Stimulated activated memory B cell treated with anti-CD40 and anti-IgM and Interleukin-4, amounts not matched to agents 10 μg/mL and 1 μg/mL and 100 μg/mL, for 72 hours (primary cell): ENCODE data around the gene MGLL.
A peak's percentile ranks its signal among the peaks of the same experiment; 100 is the strongest.

ENCODE experiments used
- ATAC-seq: fragments of 150-1000 bp; cut with Tn5 transposase; 2 replicates; pipeline ENCODE4 v1.10.0; 2021
- H3K27ac Mint-ChIP-seq: one replicate; pipeline ENCODE4 v1.8.0; 2022; ENCODE audit warnings: mild to moderate bottlenecking, mixed read lengths
- H3K27me3 Mint-ChIP-seq: one replicate; pipeline ENCODE4 v1.8.0; 2022; ENCODE audit warnings: mixed read lengths
- H3K36me3 Mint-ChIP-seq: one replicate; pipeline ENCODE4 v1.8.0; 2022; ENCODE audit warnings: mixed read lengths
- H3K4me1 Mint-ChIP-seq: one replicate; pipeline ENCODE4 v1.8.0; 2022; ENCODE audit warnings: mixed read lengths
- H3K4me3 Mint-ChIP-seq: one replicate; pipeline ENCODE4 v1.8.0; 2022; ENCODE audit warnings: mild to moderate bottlenecking, moderate library complexity, mixed read lengths
- H3K9me3 Mint-ChIP-seq: one replicate; pipeline ENCODE4 v1.8.0; 2022; ENCODE audit warnings: mixed read lengths

The MGLL gene

DNA sequence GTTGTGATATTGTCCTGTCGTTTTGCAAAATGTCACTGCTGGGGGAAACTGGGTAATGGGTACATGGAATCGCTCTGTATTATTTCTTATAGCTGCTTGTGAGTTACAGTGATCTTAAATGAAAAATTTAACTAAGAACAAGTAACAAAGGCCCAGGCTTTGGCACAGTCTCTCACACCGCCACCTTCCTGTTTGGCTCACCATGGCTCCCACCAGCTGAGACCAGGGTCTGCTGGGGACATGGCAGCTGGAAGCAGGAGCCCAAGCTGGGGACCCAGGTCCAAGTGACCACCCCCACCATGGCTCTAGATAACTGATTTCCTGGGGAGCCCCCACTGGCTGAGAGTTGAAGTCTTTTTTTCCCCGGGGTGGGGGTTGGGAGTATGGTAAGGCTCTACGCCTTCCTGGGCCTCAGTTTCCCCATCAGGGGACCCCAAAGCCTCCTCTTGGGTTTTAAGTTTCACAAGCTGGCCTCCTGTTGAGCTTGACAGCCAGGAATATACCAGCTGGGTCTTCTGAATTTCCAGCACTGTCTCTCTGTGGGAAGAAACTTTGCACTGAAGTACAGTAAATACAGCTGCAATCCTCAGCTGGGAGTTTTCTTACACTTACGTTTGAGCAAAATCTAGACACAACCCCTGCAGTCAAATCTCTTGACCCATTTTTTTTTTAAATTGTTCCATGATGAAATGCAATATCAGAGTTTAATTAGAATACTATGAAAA, 123.5 kb downstream of the MGLL start:
- no peak for ATAC-seq
- Mint-ChIP-seq H3K4me1 (peaks cover 30% of the 10 kb centered on the region), H3K4me3 (no peak overlapping the region), H3K9me3 (peaks cover 5% of the 10 kb centered on the region), H3K27me3 (no peaks in the 10 kb centered on the region), H3K36me3 (peaks cover 52% of the 10 kb centered on the region), H3K27ac (no peak overlapping the region)

DNA sequence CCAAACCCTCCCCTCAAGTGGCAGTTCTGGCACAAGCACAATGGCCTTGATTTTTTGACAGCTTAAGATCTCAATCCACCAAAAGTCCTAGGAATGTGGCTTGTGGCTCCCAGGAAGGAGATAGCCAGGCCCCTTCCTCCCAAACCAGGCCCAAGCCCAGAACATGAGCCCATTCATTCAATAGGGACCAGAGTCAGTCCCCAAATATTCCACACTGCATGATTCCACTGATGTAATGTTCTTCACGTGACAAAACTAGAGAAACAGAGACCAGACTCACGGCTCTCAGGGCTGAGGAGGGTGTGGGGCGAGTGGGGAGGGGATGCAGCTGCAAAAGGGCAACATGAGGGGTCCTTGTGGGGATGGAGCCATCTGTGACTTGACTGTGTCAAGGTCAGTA, 124.0 kb downstream of the MGLL start:
- H3K4me1 Mint-ChIP-seq: peaks cover 34% of the 10 kb centered on the region
- H3K4me3 Mint-ChIP-seq: no peak overlapping the region
- no peak for ATAC-seq
- H3K36me3 Mint-ChIP-seq: peaks cover 52% of the 10 kb centered on the region
- H3K27ac Mint-ChIP-seq: peak overlapping the region; percentile 73
- H3K27me3 Mint-ChIP-seq: no peaks in the 10 kb centered on the region
- H3K9me3 Mint-ChIP-seq: no peaks in the 10 kb centered on the region

DNA sequence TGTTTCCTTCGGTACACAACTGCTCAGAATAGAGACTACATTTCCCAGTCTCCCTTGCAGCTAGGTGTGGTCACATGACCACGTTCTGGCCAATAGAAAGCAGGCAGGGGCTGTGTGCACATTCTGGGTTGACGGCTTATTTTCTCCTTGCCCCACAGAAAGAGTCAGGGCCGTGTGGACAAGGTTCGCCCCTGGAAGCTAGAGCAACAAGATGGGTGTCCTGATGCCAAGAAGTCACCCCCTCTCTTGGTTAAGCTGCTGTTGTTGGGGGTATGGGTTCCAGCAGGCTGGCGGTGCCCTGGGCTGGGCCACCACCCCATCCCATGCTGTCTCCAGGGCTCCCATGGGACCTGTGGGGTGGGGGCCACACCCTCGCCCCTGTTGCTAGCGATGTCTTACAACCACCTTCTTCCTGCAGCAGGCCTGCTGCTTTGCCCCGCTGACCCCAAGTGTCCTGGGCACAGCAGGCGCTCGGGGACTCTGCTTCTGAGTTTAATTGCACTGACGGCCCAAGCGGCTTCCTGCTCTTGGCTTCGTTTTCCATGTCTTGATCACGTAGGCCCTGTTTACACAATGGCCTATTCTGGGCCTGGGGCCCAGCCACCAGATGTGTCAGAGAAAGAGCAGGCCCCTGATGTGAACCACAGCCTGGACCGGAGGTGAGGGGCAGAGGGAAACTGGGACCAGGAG, 124.6 kb downstream of the MGLL start:
- Mint-ChIP-seq H3K9me3 (no peaks in the 10 kb centered on the region), H3K27me3 (no peaks in the 10 kb centered on the region), H3K36me3 (peaks cover 53% of the 10 kb centered on the region), H3K27ac (peak overlapping the region; percentile 73), H3K4me3 (peak overlapping the region; percentile 42), H3K4me1 (peaks cover 40% of the 10 kb centered on the region)
- ATAC-seq: peak; percentile 87

DNA sequence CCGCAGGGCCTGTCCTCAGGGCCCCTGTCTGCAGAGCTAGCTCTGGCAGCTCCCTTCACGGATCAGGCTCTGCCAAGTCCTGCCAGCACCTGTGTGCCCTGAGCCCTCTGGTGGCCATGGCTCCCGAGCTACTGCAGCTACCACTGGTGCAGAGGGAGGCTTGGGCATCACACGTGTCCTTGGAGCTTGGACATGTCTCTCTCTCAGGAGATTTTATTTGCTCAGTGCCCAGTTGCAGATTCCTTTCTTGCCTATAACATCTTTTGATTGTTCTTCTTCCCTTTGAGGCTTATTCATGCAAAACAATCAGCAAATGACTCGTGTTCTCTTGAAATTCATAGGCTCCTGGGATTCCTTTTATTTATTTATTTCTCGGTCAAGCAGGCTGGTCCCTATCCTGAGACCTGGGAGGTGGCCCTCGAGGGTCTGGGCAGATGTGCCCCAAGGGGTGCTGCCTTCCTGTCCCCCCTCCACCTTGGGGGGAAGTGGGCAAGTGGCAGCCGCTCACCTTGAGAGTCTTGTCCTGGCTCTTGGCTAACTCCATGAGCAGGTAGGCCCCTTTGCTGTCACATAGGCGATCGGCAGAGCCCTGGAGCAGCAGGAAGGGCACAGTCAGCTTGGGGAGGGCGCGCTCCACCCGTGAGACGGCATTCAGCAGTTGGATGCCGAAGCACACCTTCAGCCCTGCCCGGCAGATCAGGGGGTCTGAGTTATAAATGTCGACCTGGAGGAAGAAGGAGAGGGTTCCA, 127.7 kb downstream of the MGLL start:
- H3K36me3 Mint-ChIP-seq: peaks cover 44% of the 10 kb centered on the region
- no peak overlapping the region for H3K4me3 Mint-ChIP-seq
- ATAC-seq: no peak
- H3K27me3 Mint-ChIP-seq: no peaks in the 10 kb centered on the region
- peaks cover 53% of the 10 kb centered on the region for H3K4me1 Mint-ChIP-seq
- no peaks in the 10 kb centered on the region for H3K9me3 Mint-ChIP-seq
- H3K27ac Mint-ChIP-seq: no peak overlapping the region

DNA sequence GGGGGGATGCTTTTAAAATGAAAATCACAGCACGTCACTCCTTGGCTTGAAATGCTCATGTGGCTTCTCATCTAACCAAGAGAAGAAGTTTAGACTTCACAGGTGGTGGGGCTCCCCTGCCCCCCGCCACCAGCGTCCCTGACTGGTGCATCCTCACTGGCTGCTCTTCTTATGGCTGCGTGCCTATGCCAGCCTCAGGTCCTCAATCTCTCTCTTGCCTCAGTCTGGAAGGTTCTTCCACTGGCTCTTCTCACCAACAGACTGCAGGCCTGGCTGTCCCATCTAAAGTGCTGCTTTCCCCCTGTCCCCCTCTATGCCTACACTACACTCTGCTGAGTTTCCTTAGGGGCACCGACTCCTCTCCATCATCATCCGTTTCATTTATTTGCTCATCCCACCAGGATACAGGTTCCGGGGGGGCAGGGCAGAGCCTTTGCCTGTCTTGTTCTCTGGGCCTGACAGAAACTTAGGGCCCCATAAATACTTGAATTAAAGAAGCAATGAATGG, 128.9 kb downstream of the MGLL start:
- H3K4me3 Mint-ChIP-seq: no peak overlapping the region

DNA sequence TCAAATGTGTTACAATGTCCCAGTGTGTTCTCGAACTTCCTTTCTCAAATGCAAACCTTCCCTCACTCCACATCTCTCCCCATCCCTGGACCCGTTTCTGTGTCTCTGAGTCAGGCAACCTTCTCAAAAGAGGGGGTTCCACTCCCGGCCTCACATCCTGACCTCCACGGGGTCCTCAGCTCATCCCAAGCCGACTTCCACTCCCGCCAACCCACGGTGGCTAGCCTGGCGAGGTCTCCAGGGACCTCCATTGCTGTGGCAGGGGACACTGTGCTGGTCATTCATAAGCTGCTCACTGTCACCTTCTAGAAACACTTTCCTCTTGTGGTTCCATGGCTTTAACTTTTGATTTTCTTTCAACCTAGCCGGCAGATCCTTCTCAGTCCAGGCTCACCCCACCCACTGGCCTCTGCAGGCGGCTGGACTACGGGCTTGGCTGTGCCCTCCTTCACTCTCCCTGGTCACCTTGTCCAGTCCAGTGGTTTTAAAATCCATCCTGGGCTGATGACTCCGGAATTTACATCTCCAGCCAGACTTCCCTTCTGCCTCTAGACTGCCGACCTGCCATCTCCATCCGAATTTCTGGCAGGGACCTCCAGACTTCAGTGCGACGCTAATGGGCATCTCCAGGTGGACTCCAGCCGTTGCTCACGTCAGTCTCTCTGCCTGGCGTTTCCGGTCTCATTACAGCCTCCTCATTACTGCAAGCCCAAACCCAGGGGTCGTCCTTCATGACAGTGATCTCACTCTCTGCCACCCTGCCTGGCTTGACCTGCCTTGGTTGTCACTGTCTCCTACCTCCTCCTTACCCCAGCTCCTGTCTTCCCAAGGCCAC, 129.6 kb downstream of the MGLL start:
- no peaks in the 10 kb centered on the region for H3K9me3 Mint-ChIP-seq
- peak overlapping the region; percentile 10 for H3K27ac Mint-ChIP-seq
- no peak overlapping the region for H3K4me3 Mint-ChIP-seq
- no peaks in the 10 kb centered on the region for H3K27me3 Mint-ChIP-seq
- H3K36me3 Mint-ChIP-seq: peaks cover 33% of the 10 kb centered on the region
- no peak for ATAC-seq
- H3K4me1 Mint-ChIP-seq: peaks cover 47% of the 10 kb centered on the region

More for the DNA sequence above, 128.9 kb downstream of the MGLL start:
- Mint-ChIP-seq H3K27ac (peak overlapping the region; percentile 10), H3K4me1 (peaks cover 53% of the 10 kb centered on the region), H3K36me3 (peaks cover 39% of the 10 kb centered on the region), H3K9me3 (no peaks in the 10 kb centered on the region), H3K27me3 (no peaks in the 10 kb centered on the region)
- no peak for ATAC-seq

DNA sequence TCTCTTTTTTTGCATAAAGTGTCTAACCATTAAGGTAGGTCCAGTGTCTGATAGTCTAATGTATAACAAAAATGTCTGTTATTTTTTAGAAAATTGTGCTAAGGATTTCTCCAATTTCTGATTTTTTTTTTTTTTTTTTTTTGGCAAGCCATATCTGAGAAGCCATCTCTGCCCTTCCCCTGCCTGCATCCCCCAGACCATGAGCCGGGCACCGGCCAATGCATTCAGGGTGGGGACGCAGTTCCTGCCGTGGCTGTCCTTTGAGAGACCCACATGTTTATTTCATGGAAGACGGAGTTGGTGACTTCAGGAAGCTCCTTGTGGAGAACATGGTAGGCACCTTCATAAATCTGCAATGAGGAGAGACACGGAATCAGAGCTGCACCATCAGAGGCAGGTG, 130.3 kb downstream of the MGLL start:
- no peaks in the 10 kb centered on the region for H3K9me3 Mint-ChIP-seq
- H3K27me3 Mint-ChIP-seq: no peaks in the 10 kb centered on the region
- H3K4me3 Mint-ChIP-seq: no peak overlapping the region
- no peak overlapping the region for H3K27ac Mint-ChIP-seq
- peaks cover 32% of the 10 kb centered on the region for H3K36me3 Mint-ChIP-seq
- peaks cover 41% of the 10 kb centered on the region for H3K4me1 Mint-ChIP-seq
- no peak for ATAC-seq

DNA sequence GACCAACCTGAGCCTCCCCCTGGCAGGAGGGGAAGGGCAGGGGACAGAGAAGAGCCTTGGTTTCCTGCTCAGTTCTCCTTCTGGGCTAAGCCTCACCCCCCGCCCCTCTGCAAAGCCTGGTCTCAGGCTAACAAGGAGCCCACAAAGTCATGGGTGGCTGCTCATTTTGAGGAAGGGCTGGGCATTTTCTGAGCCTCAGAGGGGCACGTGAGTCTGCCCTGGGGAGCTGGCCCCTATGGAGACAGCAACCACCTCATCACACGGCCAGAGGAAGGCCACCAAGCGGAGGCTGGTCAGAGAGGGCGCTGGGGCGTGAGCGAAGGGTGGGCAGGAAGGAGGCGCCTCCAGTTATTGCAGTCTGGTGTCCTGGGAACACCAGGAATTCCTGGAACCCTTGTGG, 130.8 kb downstream of the MGLL start:
- Mint-ChIP-seq H3K4me3 (no peak overlapping the region), H3K9me3 (no peaks in the 10 kb centered on the region), H3K27me3 (no peaks in the 10 kb centered on the region), H3K36me3 (peaks cover 32% of the 10 kb centered on the region), H3K4me1 (peaks cover 36% of the 10 kb centered on the region), H3K27ac (no peak overlapping the region)
- peak; percentile 60 for ATAC-seq

DNA sequence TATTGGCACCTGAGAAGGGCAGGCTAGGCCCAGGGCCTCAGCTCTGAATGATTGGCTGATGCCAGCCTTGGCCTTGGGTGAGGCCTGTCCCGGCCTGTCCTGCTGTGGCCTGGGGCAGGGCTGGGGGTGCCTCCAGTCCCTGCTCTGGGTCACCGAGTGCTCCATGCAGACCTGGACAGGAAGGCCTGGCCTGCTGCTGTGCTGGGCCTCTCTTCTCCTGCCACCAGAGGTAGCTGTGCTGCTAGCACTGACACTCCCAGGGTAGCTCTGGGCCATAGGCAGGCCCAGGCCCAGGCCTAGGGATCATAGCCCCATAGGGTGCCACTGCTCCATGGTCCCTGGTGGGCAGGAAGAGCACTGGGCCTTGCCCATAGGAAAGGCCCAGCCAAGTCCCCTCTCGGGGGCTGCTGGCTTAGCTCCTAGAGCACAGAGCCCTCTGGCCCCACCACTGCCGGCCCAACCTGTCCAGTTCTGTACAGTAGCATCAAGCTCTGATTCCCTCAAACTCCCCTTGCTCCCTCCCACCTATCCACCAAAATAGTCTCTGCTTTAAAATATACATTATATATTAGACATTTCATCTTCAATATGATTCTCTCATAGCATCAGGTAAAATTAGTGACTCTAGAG, 131.4 kb downstream of the MGLL start:
- ATAC-seq: peak; percentile 65
- Mint-ChIP-seq H3K4me3 (no peak overlapping the region), H3K36me3 (peaks cover 32% of the 10 kb centered on the region), H3K27ac (no peak overlapping the region), H3K27me3 (no peaks in the 10 kb centered on the region), H3K9me3 (no peaks in the 10 kb centered on the region), H3K4me1 (peaks cover 31% of the 10 kb centered on the region)

DNA sequence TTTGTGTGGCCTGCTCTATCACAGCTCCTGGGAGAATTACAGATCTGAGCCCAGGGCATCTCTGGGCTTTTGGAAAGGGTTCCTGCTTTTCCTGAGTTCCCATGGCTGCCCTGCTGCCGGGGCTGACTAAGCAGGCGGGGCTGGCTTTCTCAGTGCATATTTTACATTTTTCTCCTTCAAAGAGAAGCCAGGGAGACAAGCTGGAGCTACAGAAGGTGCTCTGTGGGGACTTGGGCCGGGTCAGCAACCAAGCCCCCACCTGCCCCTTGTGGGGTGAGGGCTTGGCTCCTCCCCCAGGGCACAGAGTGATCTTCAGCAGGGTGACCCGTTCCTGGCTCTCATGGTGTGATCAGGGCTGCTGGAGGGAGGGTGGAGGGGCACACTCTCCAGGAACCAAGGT, 132.2 kb downstream of the MGLL start:
- peaks cover 32% of the 10 kb centered on the region for H3K36me3 Mint-ChIP-seq
- no peak overlapping the region for H3K4me3 Mint-ChIP-seq
- H3K4me1 Mint-ChIP-seq: peaks cover 29% of the 10 kb centered on the region
- no peak overlapping the region for H3K27ac Mint-ChIP-seq
- no peaks in the 10 kb centered on the region for H3K27me3 Mint-ChIP-seq
- ATAC-seq: no peak
- no peaks in the 10 kb centered on the region for H3K9me3 Mint-ChIP-seq

DNA sequence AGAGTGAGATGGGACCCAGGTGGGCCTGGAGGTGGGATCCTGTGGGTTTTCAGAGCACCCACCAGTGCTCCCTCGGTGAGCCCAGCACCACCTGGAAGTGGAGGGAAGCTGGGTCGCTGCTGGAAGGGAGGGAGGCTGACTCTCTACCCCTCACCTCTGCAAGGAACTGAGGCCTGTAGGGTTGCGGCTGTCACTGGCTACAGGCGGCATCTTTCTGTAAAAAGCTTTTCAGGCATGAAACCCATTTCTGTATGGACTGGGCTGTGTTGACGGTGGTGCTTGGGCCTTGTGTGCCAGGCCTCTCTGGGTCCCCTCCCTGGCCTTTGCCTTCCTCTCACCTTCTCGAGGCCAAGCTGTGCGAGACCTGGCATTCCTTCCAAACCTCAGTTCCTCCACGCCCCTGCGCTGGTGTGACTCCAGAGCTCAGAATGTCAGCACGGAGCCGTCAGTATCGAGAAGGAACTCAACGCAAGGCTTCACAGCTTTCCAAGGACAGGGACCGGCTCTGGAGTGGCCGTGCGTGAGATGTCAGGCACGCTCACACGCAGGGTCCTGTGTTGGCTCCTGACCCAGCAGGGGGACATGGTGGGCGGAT, 133.0 kb downstream of the MGLL start:
- Mint-ChIP-seq H3K4me1 (peaks cover 25% of the 10 kb centered on the region), H3K27me3 (no peaks in the 10 kb centered on the region), H3K9me3 (no peaks in the 10 kb centered on the region), H3K36me3 (peaks cover 26% of the 10 kb centered on the region), H3K27ac (no peak overlapping the region), H3K4me3 (no peak overlapping the region)
- ATAC-seq: no peak

DNA sequence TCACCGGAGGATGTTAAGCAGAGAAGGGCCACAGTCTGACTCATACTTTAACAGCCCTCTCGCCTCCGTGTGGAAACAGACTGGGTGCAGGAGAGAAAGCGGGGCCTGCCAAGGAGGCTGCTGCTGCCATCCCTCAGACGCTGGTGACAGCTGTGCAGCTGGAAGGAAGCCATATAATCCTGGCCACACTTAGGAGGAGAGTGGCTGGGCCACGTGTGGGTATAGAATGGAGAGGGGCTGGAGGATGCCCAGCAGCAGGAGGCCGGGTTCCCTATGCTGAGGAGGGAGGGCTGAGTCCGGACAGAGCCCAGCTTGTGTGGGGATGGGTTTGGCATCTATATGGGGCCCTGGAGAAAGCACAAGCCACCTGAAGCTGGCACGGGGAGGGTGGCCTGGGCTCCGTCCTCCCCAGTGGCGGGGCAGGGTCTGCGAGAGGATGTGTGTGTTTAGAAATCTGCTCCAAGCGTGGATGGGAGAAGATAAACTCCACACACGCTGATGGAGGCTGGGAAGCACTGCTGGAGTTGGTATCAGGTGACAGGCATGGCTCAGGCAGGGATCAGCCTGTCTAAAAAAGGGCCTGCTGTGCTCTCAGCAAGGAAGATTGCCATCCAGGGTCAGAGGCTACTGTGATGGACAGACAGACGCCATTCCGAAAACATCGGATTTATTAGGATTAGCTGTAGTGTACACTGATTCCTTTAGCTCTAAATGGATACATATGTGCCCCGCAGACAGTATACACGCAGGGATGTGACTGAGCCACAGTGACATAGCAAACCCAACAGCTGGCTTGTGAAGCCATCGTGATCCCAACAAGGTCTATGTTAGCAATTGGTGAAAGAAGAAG, 133.7 kb downstream of the MGLL start:
- ATAC-seq: no peak
- Mint-ChIP-seq H3K27me3 (no peaks in the 10 kb centered on the region), H3K4me1 (peaks cover 22% of the 10 kb centered on the region), H3K36me3 (peaks cover 22% of the 10 kb centered on the region), H3K4me3 (no peak overlapping the region), H3K27ac (no peak overlapping the region), H3K9me3 (no peaks in the 10 kb centered on the region)

DNA sequence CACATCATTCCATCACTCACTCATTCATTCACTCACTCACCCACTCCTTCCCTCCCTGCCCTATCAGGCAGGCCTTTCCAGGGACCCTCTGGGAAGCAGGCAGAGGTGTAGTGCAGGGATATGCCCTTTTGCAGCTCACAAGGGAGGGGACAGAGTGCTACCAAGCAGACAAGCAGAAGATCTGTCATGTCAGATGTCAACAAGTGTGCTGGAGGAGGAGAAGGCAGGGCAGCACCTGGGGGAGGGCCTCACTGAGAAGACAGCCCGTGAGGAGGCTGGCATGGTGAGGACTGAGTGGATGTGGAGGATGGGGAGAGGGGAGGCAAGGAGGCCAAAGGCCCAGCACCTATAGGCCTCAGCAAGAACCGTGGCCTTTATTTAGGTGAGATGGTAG, 134.3 kb downstream of the MGLL start:
- no peak overlapping the region for H3K27ac Mint-ChIP-seq
- H3K36me3 Mint-ChIP-seq: peaks cover 16% of the 10 kb centered on the region
- H3K9me3 Mint-ChIP-seq: no peaks in the 10 kb centered on the region
- H3K4me3 Mint-ChIP-seq: no peak overlapping the region
- H3K27me3 Mint-ChIP-seq: no peaks in the 10 kb centered on the region
- no peak for ATAC-seq
- H3K4me1 Mint-ChIP-seq: peaks cover 16% of the 10 kb centered on the region
